HG03565 (cell line): ENCODE results near the gene N4BP2.

Experiments
- ATAC-seq: cut with Tn5 transposase; IDR thresholded peaks from one replicate; pipeline ENCODE4 v1.9.1; 2021; ENCODE audit warnings: mild to moderate bottlenecking, moderate library complexity; ENCODE audit not compliant: unreplicated experiment

The N4BP2 gene

GRCh38 chr4:40205259-40206198 lies 148.9 kb downstream of the N4BP2 start:
- ATAC-seq, result peak; percentile 41

GRCh38 chr4:40206426-40206825 lies 149.8 kb downstream of the N4BP2 start:
- no peak for ATAC-seq
